Measurements from ENCODE around the gene CNPY1. TPM values are rescaled to one million over a fixed set of nuclear protein-coding genes. Genes with fewer than 3 reads are reported as not detected.
A peak's percentile ranks its signal among the peaks of the same experiment; 100 is the strongest.

Gene CNPY1
- total and polyA plus RNA-seq, 2 donors (not counting 1 experiment from before 2014, with no cell fraction given) = not detected

GRCh38 chr7:155493744-155494538 lies 52.4 kb downstream of the CNPY1 start:
- Mint-ChIP-seq H3K9me3 (ENCODE audit: insufficient read depth) (no peaks in the 10 kb centered on the region), H3K4me1 (peaks cover 24% of the 10 kb centered on the region), H3K27me3 (peaks cover 17% of the 10 kb centered on the region), H3K27ac (no peak overlapping the region), H3K4me3 (no peak overlapping the region)
- H2AFZ ChIP-seq (ENCODE audit: insufficient read depth, low read depth, low read length, poor library complexity, severe bottlenecking) = no peak overlapping the region
- peaks cover 26 to 31% of the 10 kb centered on the region in 2 donors for H3K4me1 ChIP-seq (ENCODE audit: control insufficient read depth in 2 of 2, insufficient read depth in 2 of 2, low read length in 2 of 2)
- peaks cover 0 to 23% (median 0%) of the 10 kb centered on the region in 4 experiments for H3K27me3 ChIP-seq (replicated peaks in 1 of 4; ENCODE audit: control extremely low read depth in 1 of 4, control insufficient read depth in 3 of 4, insufficient read depth in 4 of 4, low read length in 3 of 4)
- H3K27ac ChIP-seq (ENCODE audit: low read length in 2 of 2) = no peak overlapping the region
- POLR2A ChIA-PET = no interaction called here
- H3K4me2 ChIP-seq (replicated peaks; ENCODE audit: low read depth, low read length, poor library complexity, severe bottlenecking) = no peak overlapping the region
- no peak for ATAC-seq (ENCODE audit: low read depth)
- TF ChIP-seq, protein P1, sequence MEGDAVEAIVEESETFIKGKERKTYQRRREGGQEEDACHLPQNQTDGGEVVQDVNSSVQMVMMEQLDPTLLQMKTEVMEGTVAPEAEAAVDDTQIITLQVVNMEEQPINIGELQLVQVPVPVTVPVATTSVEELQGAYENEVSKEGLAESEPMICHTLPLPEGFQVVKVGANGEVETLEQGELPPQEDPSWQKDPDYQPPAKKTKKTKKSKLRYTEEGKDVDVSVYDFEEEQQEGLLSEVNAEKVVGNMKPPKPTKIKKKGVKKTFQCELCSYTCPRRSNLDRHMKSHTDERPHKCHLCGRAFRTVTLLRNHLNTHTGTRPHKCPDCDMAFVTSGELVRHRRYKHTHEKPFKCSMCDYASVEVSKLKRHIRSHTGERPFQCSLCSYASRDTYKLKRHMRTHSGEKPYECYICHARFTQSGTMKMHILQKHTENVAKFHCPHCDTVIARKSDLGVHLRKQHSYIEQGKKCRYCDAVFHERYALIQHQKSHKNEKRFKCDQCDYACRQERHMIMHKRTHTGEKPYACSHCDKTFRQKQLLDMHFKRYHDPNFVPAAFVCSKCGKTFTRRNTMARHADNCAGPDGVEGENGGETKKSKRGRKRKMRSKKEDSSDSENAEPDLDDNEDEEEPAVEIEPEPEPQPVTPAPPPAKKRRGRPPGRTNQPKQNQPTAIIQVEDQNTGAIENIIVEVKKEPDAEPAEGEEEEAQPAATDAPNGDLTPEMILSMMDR (IDR thresholded peaks at IDR 0.05) = no peak
- no peak for TF ChIP-seq EZH2 (IDR thresholded peaks at IDR 0.05; ENCODE audit: borderline replicate concordance, insufficient read depth, low read depth, low read length, poor library complexity, severe bottlenecking)
- no peak overlapping the region for H3K9ac ChIP-seq (ENCODE audit: low read length)
- H3K4me3 ChIP-seq (ENCODE audit: control extremely low read depth in 1 of 5, extremely low read depth in 1 of 5, insufficient read depth in 1 of 5, low read depth in 2 of 5, low read length in 4 of 5) = no peak overlapping the region
- no peaks in the 10 kb centered on the region for H3K36me3 ChIP-seq (replicated peaks in 1 of 2; ENCODE audit: control extremely low read depth in 1 of 2, control insufficient read depth in 1 of 2, extremely low read depth in 1 of 2, insufficient read depth in 2 of 2, low read length in 1 of 2)
- WGBS (ENCODE audit: insufficient coverage) = 91% methylated on average over 32 of the region's 33 CpGs
- H3K79me2 ChIP-seq (ENCODE audit: control insufficient read depth, insufficient read depth, low read length) = no peaks in the 10 kb centered on the region
- DNase-seq = no peak
- no peaks in the 10 kb centered on the region for H4K20me1 ChIP-seq (ENCODE audit: control insufficient read depth, insufficient read depth, low read length, poor library complexity, severe bottlenecking)
- H3K9me3 ChIP-seq (ENCODE audit: control extremely low read depth in 1 of 3, control insufficient read depth in 2 of 3, insufficient read depth in 1 of 3, low read length in 2 of 3) = peaks cover 0 to 19% (median 0%) of the 10 kb centered on the region in 3 donors
- intact Hi-C loops (cut with micrococcal nuclease) = no loop called here
- CTCF ChIA-PET = no interaction called here

DNA sequence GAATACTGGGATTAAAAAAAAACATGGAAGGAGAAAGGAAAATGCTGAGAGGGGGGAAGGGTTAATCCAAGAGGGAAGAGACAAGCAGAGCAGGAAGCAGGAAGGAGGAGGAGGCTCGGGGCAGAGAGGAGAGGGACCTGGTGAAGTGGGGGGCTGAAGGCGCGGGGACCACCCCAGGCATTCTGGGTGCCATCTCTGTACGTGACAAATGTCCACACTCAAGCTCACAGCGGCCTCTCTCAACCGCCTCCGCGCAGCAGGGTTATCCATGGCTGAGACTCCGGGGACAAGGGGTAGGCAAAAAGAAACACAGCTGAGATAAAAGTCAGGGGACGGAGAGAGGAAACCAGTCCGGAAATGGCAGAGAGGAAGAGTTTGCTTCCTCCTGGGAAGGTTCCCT lies 54.5 kb downstream of the CNPY1 start:
- no peak for DNase-seq
- H4K20me1 ChIP-seq (ENCODE audit: control insufficient read depth, insufficient read depth, low read length, poor library complexity, severe bottlenecking) = no peaks in the 10 kb centered on the region
- no peaks in the 10 kb centered on the region for H3K9me3 Mint-ChIP-seq (ENCODE audit: insufficient read depth)
- peak overlapping the region; percentile 80 for H3K9ac ChIP-seq (ENCODE audit: low read length)
- peak overlapping the region; percentile 94 for H3K4me3 Mint-ChIP-seq
- POLR2A ChIA-PET = no interaction called here
- H3K9me3 ChIP-seq (ENCODE audit: control extremely low read depth in 1 of 3, control insufficient read depth in 2 of 3, insufficient read depth in 1 of 3, low read length in 2 of 3) = peaks cover 0 to 19% (median 0%) of the 10 kb centered on the region in 3 donors
- WGBS (ENCODE audit: insufficient coverage) = 54% methylated on average over 11 of the region's 11 CpGs
- peaks cover 17% of the 10 kb centered on the region for H3K27me3 Mint-ChIP-seq
- H3K27ac ChIP-seq (ENCODE audit: low read length in 2 of 2) = peak overlapping the region in 1 of 2 donors; percentile 76
- ATAC-seq (ENCODE audit: low read depth) = no peak
- peaks cover 26 to 32% of the 10 kb centered on the region in 2 donors for H3K4me1 ChIP-seq (ENCODE audit: control insufficient read depth in 2 of 2, insufficient read depth in 2 of 2, low read length in 2 of 2)
- H3K4me2 ChIP-seq (replicated peaks; ENCODE audit: low read depth, low read length, poor library complexity, severe bottlenecking) = peak overlapping the region; percentile 95
- H3K27me3 ChIP-seq (replicated peaks in 1 of 4; ENCODE audit: control extremely low read depth in 1 of 4, control insufficient read depth in 3 of 4, insufficient read depth in 4 of 4, low read length in 3 of 4) = peaks cover 0 to 14% (median 0%) of the 10 kb centered on the region in 4 experiments
- TF ChIP-seq EZH2 (IDR thresholded peaks at IDR 0.05; ENCODE audit: borderline replicate concordance, insufficient read depth, low read depth, low read length, poor library complexity, severe bottlenecking) = no peak
- TF ChIP-seq, protein P1 (IDR thresholded peaks at IDR 0.05) = no peak
- H2AFZ ChIP-seq (ENCODE audit: insufficient read depth, low read depth, low read length, poor library complexity, severe bottlenecking) = peak overlapping the region; percentile 87
- no peaks in the 10 kb centered on the region for H3K36me3 ChIP-seq (replicated peaks in 1 of 2; ENCODE audit: control extremely low read depth in 1 of 2, control insufficient read depth in 1 of 2, extremely low read depth in 1 of 2, insufficient read depth in 2 of 2, low read length in 1 of 2)
- peak overlapping the region; percentile 50 to 76 (median 57) for H3K4me3 ChIP-seq (ENCODE audit: control extremely low read depth in 1 of 5, extremely low read depth in 1 of 5, insufficient read depth in 1 of 5, low read depth in 2 of 5, low read length in 4 of 5)
- CTCF ChIA-PET = no interaction called here
- H3K79me2 ChIP-seq (ENCODE audit: control insufficient read depth, insufficient read depth, low read length) = no peaks in the 10 kb centered on the region
- intact Hi-C loops (cut with micrococcal nuclease) = loop anchor here (1.0 kb wide), 1 partner anchor 564 kb away; no protein-coding TSS in a partner anchor
- H3K4me1 Mint-ChIP-seq = peaks cover 26% of the 10 kb centered on the region
- H3K27ac Mint-ChIP-seq = peak overlapping the region; percentile 75
